HepG2 (cell line): ENCODE measurements around the gene OPRM1. TPM values are rescaled to one million over a fixed set of nuclear protein-coding genes. Genes with fewer than 3 reads are reported as not detected.

ENCODE experiments used
- ATAC-seq: fragments of 200-7000 bp; cut with Tn5 transposase; 3 replicates; pipeline ENCODE4 v1.9.1; 2020; ENCODE audit warnings: mild to moderate bottlenecking, moderate library complexity
- BruUV-seq: library from RNA; stranded (reverse); fragments of 400-500 nt; replicated peaks from 2 replicates; lab custom pipeline; 2021; lab: Mats Ljungman, UMichigan
- CTCF ChIA-PET: fragments of 300-600 bp; formaldehyde crosslinking; extraction: SDS; loops from one replicate; lab custom pipeline; 2021; ENCODE audit warnings: low total read pairs, inconsistent platforms, low intra/inter-chr PET ratio; lab: Yijun Ruan, JAX
- POLR2A ChIA-PET: fragments of 350-600 bp; sonication (Branson Sonifier 250); formaldehyde crosslinking; loops from one replicate; lab custom pipeline; 2020; ENCODE audit warnings: antibody characterized with exemption, inconsistent platforms; lab: Yijun Ruan, JAX
- DNase-seq: peaks from one replicate; pipeline ENCODE4 v3.0.0-alpha.2; 2015; ENCODE audit warnings: low spot score
- FAIRE-seq: peaks from 3 replicates; lab custom pipeline; 2011; peaks lifted over from hg19 to GRCh38; lab: Jason Lieb, UNC
- H2AFZ ChIP-seq: one replicate; pipeline ENCODE4 v1.6.1; 2011; ENCODE audit warnings: low read length, inconsistent platforms
- H3K27ac ChIP-seq: fragments of 300-600 bp; 3 replicates; pipeline ENCODE4 v1.8.0; 2011; ENCODE audit warnings: mixed run types, mild to moderate bottlenecking, mixed read lengths, low read length, inconsistent platforms; ENCODE audit not compliant: insufficient read depth; ENCODE audit errors: extremely low read length
- H3K27me3 ChIP-seq, 2 experiments: fragments of 200-600 bp in 1 of 2; 2 replicates in 1 of 2; 3 replicates in 1 of 2; pipeline versions ENCODE4 v1.6.0 to v1.8.0; 2011; ENCODE audit warnings: low read length in 2 of 2, mild to moderate bottlenecking in 2 of 2, moderate library complexity in 2 of 2, inconsistent platforms in 1 of 2; ENCODE audit not compliant: insufficient read depth in 2 of 2, control insufficient read depth in 1 of 2
- H3K36me3 ChIP-seq, 2 experiments: fragments of 200-600 bp in 1 of 2; replicated peaks in 1 of 2; 2 replicates in 1 of 2; 3 replicates in 1 of 2; pipeline versions ENCODE4 v1.5.1 to v1.8.0; 2011; ENCODE audit warnings: low read length in 2 of 2, inconsistent platforms in 1 of 2; ENCODE audit not compliant: insufficient read depth in 2 of 2, control insufficient read depth in 1 of 2
- H3K4me1 ChIP-seq: 2 replicates; pipeline ENCODE4 v1.5.1; 2012; ENCODE audit warnings: low read length, inconsistent platforms; ENCODE audit not compliant: insufficient read depth
- H3K4me2 ChIP-seq: 2 replicates; pipeline ENCODE4 v1.6.0; 2011; ENCODE audit warnings: low read depth, low read length, inconsistent platforms
- H3K4me3 ChIP-seq, 3 experiments: fragments of 200-600 bp in 1 of 3; sonication (generic), shearing (Covaris generic) in 1 of 3; replicated peaks in 1 of 3; 2 replicates each; pipeline ENCODE4 v1.5.1; 2011 to 2016; ENCODE audit warnings: low read length in 3 of 3, inconsistent platforms in 2 of 3, low read depth in 2 of 3, mild to moderate bottlenecking in 2 of 3, control low read depth in 1 of 3, mixed read lengths in 1 of 3; ENCODE audit not compliant: insufficient read depth in 1 of 3
- H3K79me2 ChIP-seq: one replicate; pipeline ENCODE4 v1.6.1; 2011; ENCODE audit warnings: low read length, inconsistent platforms; ENCODE audit not compliant: insufficient read depth
- H3K9ac ChIP-seq: 2 replicates; pipeline ENCODE4 v1.6.0; 2011; ENCODE audit warnings: mild to moderate bottlenecking, low read depth, low read length, inconsistent platforms; ENCODE audit not compliant: insufficient read depth
- H3K9me3 ChIP-seq: 2 replicates; pipeline ENCODE4 v1.5.1; 2012; ENCODE audit warnings: mild to moderate bottlenecking, low read length
- H4K20me1 ChIP-seq: 2 replicates; pipeline ENCODE4 v1.6.0; 2011; ENCODE audit warnings: inconsistent platforms, mild to moderate bottlenecking, low read length, moderate library complexity; ENCODE audit not compliant: insufficient read depth
- FOXP4 ChIP-seq: sonication (generic); formaldehyde crosslinking; IDR thresholded peaks from 2 replicates; pipeline ENCODE4 v1.4.0; 2020; ENCODE audit warnings: missing genetic modification reagents
- HNF4A ChIP-seq: sonication (generic); formaldehyde crosslinking; IDR thresholded peaks from 2 replicates; pipeline ENCODE4 v1.4.0; 2020; ENCODE audit warnings: missing genetic modification reagents
- MAFF ChIP-seq: IDR thresholded peaks from 2 replicates; pipeline ENCODE4 v1.6.1; 2011; ENCODE audit warnings: low read depth, low read length, improper control_type of control experiment
- MAFK ChIP-seq, 2 experiments: IDR thresholded peaks in 1 of 2; conservative IDR thresholded peaks in 1 of 2; 2 replicates each; pipeline ENCODE4 v1.6.1; 2011; ENCODE audit warnings: improper control_type of control experiment in 2 of 2, low read length in 2 of 2
- TEF ChIP-seq: sonication (generic); formaldehyde crosslinking; IDR thresholded peaks from 2 replicates; pipeline ENCODE4 v1.5.0; 2020; ENCODE audit warnings: missing genetic modification reagents
- ZC3H13 ChIP-seq: sonication (generic); formaldehyde crosslinking; IDR thresholded peaks from 2 replicates; pipeline ENCODE4 v1.8.1; 2023; ENCODE audit warnings: mild to moderate bottlenecking, missing genetic modification reagents, moderate library complexity
- ZNF362 ChIP-seq: sonication (generic); formaldehyde crosslinking; IDR thresholded peaks from 2 replicates; pipeline ENCODE4 v1.4.0; 2020; ENCODE audit warnings: missing genetic modification reagents, mild to moderate bottlenecking, borderline replicate concordance
- ZNF704 ChIP-seq: sonication (generic); formaldehyde crosslinking; IDR thresholded peaks from 2 replicates; pipeline ENCODE4 v1.8.1; 2023; ENCODE audit warnings: mild to moderate bottlenecking, inconsistent platforms, moderate library complexity, missing genetic modification reagents, borderline replicate concordance
- WGBS: methylation state at CpG from one replicate; pipeline ENCODE4 v1.1.6; 2017; ENCODE audit warnings: low lambda C conversion rate; 5-methylcytosine and 5-hydroxymethylcytosine counted together
- in situ Hi-C: cut with HindIII; loops from 2 replicates; pipeline ENCODE4 v1.10.0; 2017; ENCODE audit warnings: low pct_unique_long_range_greater_than_20kb; ENCODE audit not compliant: extremely low pct_ligation_motif_present
- intact Hi-C: fragments of 100-400 bp; cut with micrococcal nuclease; formaldehyde crosslinking; loops from one replicate; pipeline ENCODE4 v1.10.0; 2022; ENCODE audit not compliant: unreplicated experiment
- polyA plus RNA-seq, 8 experiments: library from polyadenylated mRNA; depleted of rRNA in 3 of 8; stranded (reverse) in 7 of 8; unstranded in 1 of 8; fragments of >200 nt; fragmentation: Illumina TruSeq in 4 of 8; extraction: Trizol in 4 of 8; gene quantifications; 2 replicates each; pipeline versions ENCODE4 v1.2.1 to v1.2.3, GENCODE V29; 2011 to 2016; ENCODE audit warnings: low read depth in 4 of 8, missing spikeins in 1 of 8, mixed read lengths in 1 of 8; ENCODE audit not compliant: insufficient read depth in 1 of 8
- total RNA-seq, 5 experiments: library from RNA; depleted of rRNA; stranded (reverse); fragments of >200 nt; fragmentation: Illumina TruSeq; extraction: Trizol; gene quantifications; 2 replicates each; pipeline ENCODE4 v1.2.3, GENCODE V29; 2016; ENCODE audit warnings: low read depth in 1 of 5

Gene OPRM1
- total and polyA plus RNA-seq, 2 of the 13 experiments (the other 11 are each of a cell fraction or from before 2014, with no cell fraction given) = not detected

- no peak overlapping the region for H3K4me2 ChIP-seq
- no peaks in the 10 kb centered on the region; a peak in 1 of 5 replicates for H3K27me3 ChIP-seq
- H3K79me2 ChIP-seq = no peaks in the 10 kb centered on the region
- ATAC-seq = no peak
- no peak overlapping the region for H3K9ac ChIP-seq
- in situ Hi-C loops = no loop called here
- H3K36me3 ChIP-seq = no peaks in the 10 kb centered on the region
- intact Hi-C loops = no loop called here
- TF ChIP-seq MAFK (conservative IDR thresholded peaks at IDR 0.05 in 1 of 2, IDR thresholded peaks at IDR 0.05 in 1 of 2; ENCODE audit: low read length in 2 of 2) (peak; percentile 77), HNF4A (CRISPR knock-in tag) (no peak), MAFF (peak; percentile 68)
- TF ChIP-seq, all 625 proteins: peak for 2
- Histone ChIP-seq H3K27ac (no peak overlapping the region), H3K4me3 (no peak overlapping the region), H3K9me3 (no peaks in the 10 kb centered on the region), H4K20me1 (no peaks in the 10 kb centered on the region), H3K4me1 (no peaks in the 10 kb centered on the region), H2AFZ (no peak overlapping the region)
- FAIRE-seq = no peak
- POLR2A ChIA-PET = no interaction called here
- CTCF ChIA-PET = no interaction called here
- no TSS peak for BruUV-seq
- DNase-seq = no peak
- WGBS = 1% methylated on average over 3 of the region's 3 CpGs
Observed at GRCh38 chr6:154226461-154226860, 187.4 kb downstream of the OPRM1 start.

- in situ Hi-C loops (no loop called here), intact Hi-C loops (no loop called here)
- H3K4me2 ChIP-seq = no peak overlapping the region
- no peak overlapping the region for H3K4me3 ChIP-seq
- no peaks in the 10 kb centered on the region; a peak in 1 of 5 replicates for H3K27me3 ChIP-seq
- H3K9ac ChIP-seq = no peak overlapping the region
- H3K4me1 ChIP-seq = no peaks in the 10 kb centered on the region
- H3K36me3 ChIP-seq = no peaks in the 10 kb centered on the region
- H3K9me3 ChIP-seq = no peaks in the 10 kb centered on the region
- 32% methylated on average over 7 of the region's 7 CpGs for WGBS
- H3K79me2 ChIP-seq = no peaks in the 10 kb centered on the region
- FAIRE-seq (no peak), ATAC-seq (no peak), DNase-seq (no peak)
- CTCF ChIA-PET = no interaction called here
- H2AFZ ChIP-seq = no peak overlapping the region
- H3K27ac ChIP-seq = no peak overlapping the region
- POLR2A ChIA-PET = no interaction called here
- H4K20me1 ChIP-seq = no peaks in the 10 kb centered on the region
- no TSS peak for BruUV-seq
- TF ChIP-seq ZC3H13 (CRISPR knock-in tag) (no peak), ZNF362 (no peak), TEF (CRISPR knock-in tag) (no peak), FOXP4 (CRISPR knock-in tag) (no peak), ZNF704 (no peak)
Observed at GRCh38 chr6:154227862-154228520, 189.0 kb downstream of the OPRM1 start.
